ENCODE data around the gene MICAL3.

DNA sequence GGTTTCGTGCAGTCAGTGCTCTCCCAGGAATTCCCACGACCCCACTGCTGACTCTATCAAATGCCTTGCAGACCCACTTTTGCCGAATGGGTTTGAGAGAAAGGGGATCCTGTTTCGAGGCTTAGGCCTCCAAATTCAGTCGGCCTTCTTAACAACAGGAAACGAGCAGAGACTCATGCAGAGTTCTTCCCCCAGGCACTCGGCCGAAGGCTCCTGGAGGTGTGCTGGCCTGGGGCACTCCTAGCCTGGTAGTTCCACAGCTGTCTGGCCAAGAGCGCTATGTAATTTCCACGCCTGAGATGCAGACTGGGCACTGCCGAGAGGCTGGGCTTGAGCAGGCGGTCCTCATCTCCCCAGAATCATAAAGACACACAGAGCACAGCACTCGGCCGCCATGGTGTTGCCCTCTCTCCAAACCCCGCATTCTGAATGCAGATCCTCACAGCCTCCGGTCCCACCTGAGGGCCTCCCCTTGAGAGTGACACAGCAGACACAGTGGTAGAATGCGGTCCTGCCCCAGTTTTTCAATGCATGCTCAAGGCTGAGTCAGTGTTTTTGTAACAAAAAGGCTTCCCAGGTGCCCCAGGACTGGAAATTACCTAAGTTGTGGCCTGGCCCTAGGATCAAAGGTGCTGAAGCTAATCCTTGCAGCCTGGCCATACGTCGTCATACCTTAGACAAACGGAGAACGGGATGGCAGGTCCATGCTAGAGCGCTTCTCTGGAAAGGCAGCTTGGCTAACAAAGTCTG lies 219.9 kb downstream of the MICAL3 start:
- TF ChIP-seq EZH2 (IDR thresholded peaks at IDR 0.05; ENCODE audit: insufficient read depth, poor library complexity, severe bottlenecking): no peak
- no peak for TF ChIP-seq EZH2phosphoT487 (IDR thresholded peaks at IDR 0.05; ENCODE audit: insufficient read depth, low read depth)

All from GM23248 (cell line).